GM19463 (cell line): ENCODE results near the gene NUP54.
A peak's percentile ranks its signal among the peaks of the same experiment; 100 is the strongest.

Source experiments
- ATAC-seq: cut with Tn5 transposase; IDR thresholded peaks from one replicate; pipeline ENCODE4 v1.9.1; 2021; ENCODE audit warnings: mild to moderate bottlenecking, moderate library complexity; ENCODE audit not compliant: unreplicated experiment

The NUP54 gene

GRCh38 chr4:76074468-76074867 is 73.7 kb downstream of the NUP54 start, which contains the start of gene ART3:
ART3 (plus strand) TSS chr4:76074709; CDS start chr4:76075890, 1,181 bp downstream.
- ATAC-seq, result no peak

- ATAC-seq, result no peak
Measured at GRCh38 chr4:76072760-76073159, 75.4 kb downstream of the NUP54 start.

- ATAC-seq, result peak; percentile 84
Measured at GRCh38 chr4:76067652-76068286, 80.4 kb downstream of the NUP54 start.

- no peak for ATAC-seq
Measured at GRCh38 chr4:76066546-76066945, 81.7 kb downstream of the NUP54 start.
